T-helper 22 cell (primary cell): ENCODE measurements around the gene PPM1L.

ENCODE experiments used
- DNase-seq: peaks from one replicate; pipeline ENCODE4 v3.0.0-alpha.2; 2020; ENCODE audit warnings: low read depth

The PPM1L gene

GRCh38 chr3:161042023-161042501 is 286.0 kb downstream of the PPM1L start:
- DNase-seq: no peak

- DNase-seq: no peak
These were observed 287.5 kb downstream of the PPM1L start for GRCh38 chr3:161043336-161044035.

GRCh38 chr3:161049683-161050248 is 293.7 kb downstream of the PPM1L start:
- no peak for DNase-seq

GRCh38 chr3:161050935-161051334 is 294.9 kb downstream of the PPM1L start:
- no peak for DNase-seq

GRCh38 chr3:161051856-161052255 is 295.8 kb downstream of the PPM1L start:
- no peak for DNase-seq

GRCh38 chr3:161054860-161055604 is 299.0 kb downstream of the PPM1L start:
- no peak for DNase-seq

- DNase-seq: no peak
These were observed 308.4 kb downstream of the PPM1L start for GRCh38 chr3:161064413-161064812.

- DNase-seq: no peak
These were observed 310.9 kb downstream of the PPM1L start for GRCh38 chr3:161066930-161067329.

GRCh38 chr3:161067335-161067734 is 311.3 kb downstream of the PPM1L start:
- no peak for DNase-seq

GRCh38 chr3:161069511-161070251 is 313.6 kb downstream of the PPM1L start:
- DNase-seq: no peak

GRCh38 chr3:161070252-161070930 is 314.4 kb downstream of the PPM1L start:
- DNase-seq: no peak

GRCh38 chr3:161070980-161071663 is 315.1 kb downstream of the PPM1L start:
- no peak for DNase-seq

- DNase-seq: no peak
These were observed 316.2 kb downstream of the PPM1L start for GRCh38 chr3:161072211-161072621.

- no peak for DNase-seq
These were observed 316.7 kb downstream of the PPM1L start for GRCh38 chr3:161072751-161073150.

GRCh38 chr3:161073181-161073580 is 317.1 kb downstream of the PPM1L start:
- DNase-seq: no peak

- no peak for DNase-seq
These were observed 325.6 kb downstream of the PPM1L start for GRCh38 chr3:161081633-161082032.

- DNase-seq: no peak
These were observed 326.0 kb downstream of the PPM1L start for GRCh38 chr3:161082063-161082462.

- no peak for DNase-seq
These were observed 327.1 kb downstream of the PPM1L start for GRCh38 chr3:161083131-161083530.

GRCh38 chr3:161084277-161084676 is 328.2 kb downstream of the PPM1L start:
- DNase-seq: no peak

GRCh38 chr3:161093895-161094294 is 337.9 kb downstream of the PPM1L start:
- no peak for DNase-seq

GRCh38 chr3:161096771-161097367 is 340.8 kb downstream of the PPM1L start:
- DNase-seq: no peak
